Stimulated activated naive CD8-positive, alpha-beta T cell treated with anti-CD3 and anti-CD28 coated beads, Interleukin-15, Interleukin-2, amounts not matched to agents 100 U/mL and 50 U/mL, for 24 hours (primary cell): ENCODE data around the gene KIF26A.
"Not testable (repeated sequence)": the region's sequence is repeated elsewhere in the genome, so short reads cannot be mapped to it uniquely, and the experiment has no call there.

Experiments used
- ATAC-seq: fragments of 150-1000 bp; cut with Tn5 transposase; one replicate; pipeline ENCODE4 v1.10.0; 2021
- DNase-seq: peaks from one replicate; pipeline ENCODE4 v3.0.0; 2021

KIF26A gene

GRCh38 chr14:104209071-104209470, 70.7 kb downstream of the KIF26A start:
- ATAC-seq, DNase-seq: not testable (repeated sequence)

- no peak for DNase-seq
- ATAC-seq: no peak
Observed at GRCh38 chr14:104209985-104210816, 71.8 kb downstream of the KIF26A start.

- no peak for DNase-seq
- no peak for ATAC-seq
Observed at GRCh38 chr14:104210817-104211195, 72.4 kb downstream of the KIF26A start.

GRCh38 chr14:104211215-104211614, 72.8 kb downstream of the KIF26A start:
- DNase-seq (no peak), ATAC-seq (no peak)

DNA sequence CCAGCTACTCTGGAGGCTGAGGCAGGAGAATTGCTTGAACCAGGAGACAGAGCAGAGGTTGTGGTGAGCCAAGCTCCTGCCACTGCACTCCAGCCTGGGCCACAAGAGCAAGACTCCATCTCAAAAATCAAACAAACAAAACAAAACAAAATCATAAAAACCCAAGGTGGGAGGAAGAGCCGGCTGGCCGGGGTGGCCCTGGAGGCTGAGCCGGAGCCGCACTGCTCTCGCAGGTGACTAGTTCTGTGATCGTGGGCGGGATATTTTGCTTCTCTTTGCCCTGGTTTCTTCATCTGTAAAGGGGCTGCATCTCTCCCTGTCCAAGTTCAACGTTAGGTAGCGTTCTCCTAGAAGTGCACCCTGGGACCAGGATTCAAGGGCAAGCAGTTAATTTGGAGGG, 73.4 kb downstream of the KIF26A start:
- ATAC-seq (no peak), DNase-seq (no peak)

DNA sequence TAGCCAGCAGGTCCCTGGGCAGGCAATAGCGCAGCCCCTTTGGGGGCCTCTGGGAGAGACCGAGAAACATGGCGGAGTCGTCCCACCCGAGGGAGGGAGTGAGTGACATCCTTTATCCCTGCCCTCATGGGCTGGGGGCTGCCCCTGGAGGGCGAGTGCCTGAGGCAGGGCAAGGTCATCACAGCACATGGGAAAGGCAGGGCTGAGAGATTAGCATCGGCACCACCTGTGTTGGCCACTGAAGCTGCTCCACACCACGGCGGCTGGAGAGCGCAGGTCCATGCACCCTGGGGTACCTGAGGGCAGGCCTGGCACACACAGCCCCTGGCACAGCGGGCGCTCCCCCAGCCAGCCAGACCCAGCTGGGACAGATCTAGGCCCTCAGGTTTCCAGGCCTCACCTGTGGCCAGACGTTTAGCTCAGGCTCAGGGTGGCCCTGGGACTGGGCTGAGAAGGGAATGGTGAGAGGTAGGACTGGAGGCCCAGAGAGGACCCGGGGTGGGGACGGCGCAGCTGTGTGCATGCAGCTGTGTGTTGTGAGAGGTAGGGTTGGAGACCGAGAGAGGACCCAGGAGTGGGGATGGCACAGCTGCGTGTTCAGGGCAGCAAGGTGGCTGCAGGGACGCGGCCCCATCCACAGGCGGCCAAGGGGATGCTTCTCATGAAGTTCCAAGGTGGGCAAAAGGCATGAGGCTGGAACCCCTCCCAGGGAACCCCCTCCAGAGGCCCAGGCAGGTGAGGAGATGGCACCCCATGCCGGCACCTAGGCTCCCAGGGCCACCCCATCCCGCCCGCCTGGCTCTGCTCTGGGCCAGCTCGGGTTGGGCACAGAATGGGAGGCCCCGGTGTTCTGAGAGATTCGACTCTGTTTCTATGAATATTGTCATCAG, 74.1 kb downstream of the KIF26A start:
- no peak for DNase-seq
- no peak for ATAC-seq

DNA sequence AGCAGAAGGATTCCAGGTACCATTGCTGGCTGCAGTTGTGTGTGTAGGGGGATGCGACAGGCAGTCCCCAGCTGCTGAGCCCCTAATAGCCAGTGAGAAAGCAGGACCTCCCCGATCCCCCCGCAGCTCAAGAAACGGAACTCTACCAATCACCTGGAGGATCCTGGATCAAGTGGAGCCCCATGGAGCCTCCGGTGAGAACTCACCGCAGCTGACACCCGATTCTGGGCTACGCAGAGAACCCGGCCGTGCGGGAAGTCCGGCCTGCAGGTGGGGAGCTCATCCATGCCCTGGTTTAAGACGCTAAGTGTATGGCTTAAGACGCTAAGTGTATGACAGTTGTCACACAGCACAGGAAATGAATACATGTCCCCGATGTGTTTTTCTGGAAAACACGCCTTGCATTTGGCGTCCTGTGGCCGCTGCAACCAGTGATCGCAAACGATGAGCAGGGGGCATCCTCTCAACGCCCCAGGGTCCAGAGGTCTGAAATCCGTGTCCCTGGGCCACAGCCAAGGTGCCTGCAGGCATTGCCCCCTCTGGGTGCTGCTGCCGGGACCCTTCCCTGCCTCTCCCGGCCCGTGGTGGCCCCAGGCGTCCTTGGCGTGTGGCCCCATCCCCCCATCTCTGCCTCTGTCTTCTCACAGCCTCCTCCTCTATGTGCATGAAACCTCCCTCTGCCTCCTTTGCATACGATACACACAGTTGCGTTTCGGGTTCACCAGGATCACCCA, 75.1 kb downstream of the KIF26A start:
- no peak for DNase-seq
- no peak for ATAC-seq

- DNase-seq (no peak), ATAC-seq (no peak)
Observed at GRCh38 chr14:104214431-104215218, 76.2 kb downstream of the KIF26A start.

GRCh38 chr14:104215706-104216334, 77.4 kb downstream of the KIF26A start:
- ATAC-seq (no peak), DNase-seq (no peak)

- no peak for DNase-seq
- ATAC-seq: no peak
Observed at GRCh38 chr14:104216457-104216856, 78.1 kb downstream of the KIF26A start.

DNA sequence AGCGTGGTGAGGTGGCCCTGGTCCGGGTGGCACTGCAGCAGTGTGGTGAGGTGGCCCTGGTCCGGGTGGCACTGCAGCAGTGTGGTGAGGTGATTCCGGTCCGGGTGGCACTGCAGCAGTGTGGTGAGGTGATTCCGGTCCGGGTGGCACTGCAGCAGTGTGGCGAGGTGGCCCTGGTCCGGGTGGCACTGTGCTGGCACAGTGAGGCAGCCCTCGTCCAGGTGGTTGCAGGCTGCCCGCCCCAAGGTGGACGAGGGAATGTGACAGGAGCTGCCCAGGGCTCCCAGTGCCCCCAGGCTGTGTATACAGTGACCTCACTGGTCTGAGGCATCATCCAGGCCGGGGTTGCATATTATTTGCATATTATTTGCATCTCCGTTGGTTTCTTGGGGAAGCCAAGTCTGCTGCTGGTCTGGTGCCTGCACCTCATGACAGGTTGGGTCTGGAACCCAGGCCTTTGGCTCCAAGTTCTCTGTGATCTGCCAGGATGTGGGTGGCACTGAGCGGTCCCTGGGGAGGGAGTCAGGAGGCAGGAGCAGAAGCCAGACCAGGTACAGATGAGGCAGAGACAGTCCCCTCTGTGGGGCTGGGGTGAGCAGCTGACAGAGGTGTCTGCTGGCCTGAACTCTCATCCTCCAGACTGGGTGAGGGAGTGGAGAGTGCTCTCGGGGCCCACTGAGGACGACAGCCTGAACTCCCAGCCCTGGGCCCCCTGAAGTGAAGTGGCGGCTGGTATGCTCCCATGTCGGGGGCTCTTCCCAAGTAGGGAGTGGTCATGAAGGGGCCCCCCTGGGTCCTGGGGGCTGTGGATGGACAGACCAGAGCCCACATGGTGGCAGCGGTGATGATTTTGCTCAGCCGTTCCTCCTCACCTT, 79.3 kb downstream of the KIF26A start:
- no peak for DNase-seq
- no peak for ATAC-seq

GRCh38 chr14:104218361-104219180, 80.2 kb downstream of the KIF26A start:
- ATAC-seq: no peak
- DNase-seq: no peak

- DNase-seq (no peak), ATAC-seq (no peak)
Observed at GRCh38 chr14:104219731-104220214, 81.4 kb downstream of the KIF26A start.

- DNase-seq (no peak), ATAC-seq (no peak)
Observed at GRCh38 chr14:104220215-104221070, 82.1 kb downstream of the KIF26A start.

DNA sequence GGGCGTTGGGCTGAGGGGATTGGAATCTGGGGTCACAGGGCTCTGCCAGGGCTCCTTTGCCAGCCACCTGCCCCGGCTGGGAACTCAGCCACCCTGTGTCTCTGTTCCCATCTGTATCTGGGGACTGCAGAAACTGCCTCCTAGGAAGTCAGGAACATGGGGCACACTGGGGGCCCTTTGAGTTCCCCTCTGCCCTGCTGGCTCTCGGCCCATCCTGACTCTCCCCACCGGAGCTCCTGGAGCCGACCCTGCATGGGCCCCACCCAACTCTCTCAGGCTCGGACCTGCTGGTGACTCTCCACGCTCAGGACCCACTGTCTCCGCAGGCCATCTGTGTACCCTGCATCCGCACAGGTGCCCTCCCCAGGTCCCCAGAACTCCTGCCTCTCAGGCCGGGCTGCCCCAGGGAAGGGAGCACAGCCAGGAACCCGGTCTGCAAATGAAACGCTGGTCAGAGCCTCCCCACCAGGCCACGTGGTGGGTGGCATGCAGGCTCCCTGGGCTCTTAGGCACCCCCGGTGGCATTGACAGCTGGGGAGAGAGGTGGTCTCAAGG, 82.8 kb downstream of the KIF26A start:
- DNase-seq (no peak), ATAC-seq (no peak)

DNA sequence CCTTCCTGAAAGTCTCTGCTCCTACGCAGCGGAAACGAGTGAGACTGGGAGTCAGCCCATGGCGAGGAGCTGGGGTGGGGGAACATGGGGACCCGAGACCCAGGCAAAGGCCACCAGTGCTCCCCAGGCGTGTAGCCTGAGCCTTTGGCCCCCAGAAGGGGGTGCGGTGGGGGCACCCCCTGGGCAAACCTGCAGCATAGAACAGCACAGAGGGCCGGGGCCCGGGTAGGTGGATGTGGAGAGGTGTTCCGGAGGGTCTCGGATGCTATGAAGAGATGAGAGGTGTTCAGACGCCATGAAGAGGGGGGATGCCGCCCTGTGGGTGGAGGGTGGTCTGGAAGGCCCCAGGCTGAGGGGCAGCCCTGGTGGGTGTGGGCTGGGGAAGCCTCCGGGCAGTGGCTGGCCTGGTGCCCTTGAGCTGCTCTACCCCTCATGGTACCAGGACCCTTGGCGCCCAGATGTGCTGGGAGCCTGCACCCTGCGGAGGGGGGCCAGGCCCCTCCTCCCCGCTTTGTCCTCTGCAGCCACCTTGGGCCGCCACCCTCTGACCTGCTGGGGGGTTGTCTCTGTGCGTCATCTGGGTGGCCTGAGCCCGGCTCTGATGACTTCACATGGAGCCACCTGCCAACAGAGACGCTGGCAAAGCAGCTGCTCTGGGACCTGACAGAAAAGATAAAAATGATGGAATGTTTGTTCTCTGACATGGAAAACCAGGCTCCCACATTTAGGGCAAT, 83.4 kb downstream of the KIF26A start:
- DNase-seq: no peak

DNA sequence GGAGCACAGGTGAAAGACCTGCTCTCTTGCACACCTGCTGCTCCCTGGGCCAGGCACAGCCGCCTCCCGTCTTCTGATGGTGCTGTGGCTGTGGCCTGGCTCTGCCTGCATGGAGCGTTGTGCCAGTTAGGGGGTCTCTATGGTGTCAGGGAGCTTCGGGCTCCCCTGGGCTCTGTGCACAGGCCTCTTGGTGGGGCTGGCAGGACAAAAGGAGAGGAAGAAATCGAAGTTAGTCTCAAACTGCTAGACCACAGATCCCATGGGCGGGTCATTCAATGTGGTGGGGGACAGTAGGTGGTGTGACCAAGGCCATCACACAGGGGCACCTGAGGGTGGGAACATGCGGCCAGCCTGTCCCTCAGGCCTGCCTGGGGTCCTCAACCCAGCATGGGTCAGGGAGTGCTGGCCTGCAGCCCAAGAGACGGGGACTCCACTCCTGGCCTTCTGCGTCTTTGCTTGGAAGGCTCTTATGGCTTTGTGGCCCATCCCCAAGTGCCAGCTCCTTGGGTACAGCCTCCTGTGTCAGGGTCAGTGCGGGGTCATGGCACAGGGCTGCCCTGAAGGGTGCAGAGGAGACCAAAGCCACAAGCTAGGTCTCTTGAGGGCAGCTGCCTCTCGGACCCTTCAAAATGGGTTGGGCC, 84.1 kb downstream of the KIF26A start:
- no peak for ATAC-seq
- DNase-seq: no peak

More for the DNA sequence above, 83.4 kb downstream of the KIF26A start:
- ATAC-seq: no peak
